GM19328 (cell line): ENCODE results near the gene NSG1.
A peak's percentile ranks its signal among the peaks of the same experiment; 100 is the strongest.

Experiments used
- ATAC-seq: cut with Tn5 transposase; IDR thresholded peaks from one replicate; pipeline ENCODE4 v1.9.1; 2021; ENCODE audit warnings: mild to moderate bottlenecking, moderate library complexity; ENCODE audit not compliant: unreplicated experiment

Gene NSG1

GRCh38 chr4:4428966-4429875, 42.3 kb downstream of the NSG1 start:
- ATAC-seq = no peak

GRCh38 chr4:4430492-4431195, 43.7 kb downstream of the NSG1 start:
- ATAC-seq = peak; percentile 73

GRCh38 chr4:4432341-4433125, 45.6 kb downstream of the NSG1 start:
- no peak for ATAC-seq

GRCh38 chr4:4433941-4434340, 47.0 kb downstream of the NSG1 start:
- ATAC-seq = no peak

- no peak for ATAC-seq
Observed at GRCh38 chr4:4436244-4436823, 49.4 kb downstream of the NSG1 start.

GRCh38 chr4:4437798-4438470, 51.0 kb downstream of the NSG1 start:
- no peak for ATAC-seq

- no peak for ATAC-seq
Observed at GRCh38 chr4:4438891-4439290, 52.0 kb downstream of the NSG1 start.

GRCh38 chr4:4439782-4440181, 52.9 kb downstream of the NSG1 start:
- no peak for ATAC-seq

- ATAC-seq = no peak
Observed at GRCh38 chr4:4440333-4441061, 53.6 kb downstream of the NSG1 start.

GRCh38 chr4:4443821-4444220, 56.9 kb downstream of the NSG1 start:
- no peak for ATAC-seq

GRCh38 chr4:4446434-4446833, 59.5 kb downstream of the NSG1 start:
- ATAC-seq = no peak

- no peak for ATAC-seq
Observed at GRCh38 chr4:4455210-4455865, 68.4 kb downstream of the NSG1 start.

- ATAC-seq = no peak
Observed at GRCh38 chr4:4456351-4456750, 69.4 kb downstream of the NSG1 start.

- ATAC-seq = no peak
Observed at GRCh38 chr4:4456816-4457578, 70.1 kb downstream of the NSG1 start.

GRCh38 chr4:4457803-4458553, 71.1 kb downstream of the NSG1 start:
- ATAC-seq = no peak

GRCh38 chr4:4459181-4459580, 72.3 kb downstream of the NSG1 start:
- ATAC-seq = no peak

- no peak for ATAC-seq
Observed at GRCh38 chr4:4460759-4461158, 73.9 kb downstream of the NSG1 start.

GRCh38 chr4:4461178-4461577, 74.3 kb downstream of the NSG1 start:
- ATAC-seq = no peak
